ENCODE results near the gene CTAGE9.

CTAGE9 gene

DNA sequence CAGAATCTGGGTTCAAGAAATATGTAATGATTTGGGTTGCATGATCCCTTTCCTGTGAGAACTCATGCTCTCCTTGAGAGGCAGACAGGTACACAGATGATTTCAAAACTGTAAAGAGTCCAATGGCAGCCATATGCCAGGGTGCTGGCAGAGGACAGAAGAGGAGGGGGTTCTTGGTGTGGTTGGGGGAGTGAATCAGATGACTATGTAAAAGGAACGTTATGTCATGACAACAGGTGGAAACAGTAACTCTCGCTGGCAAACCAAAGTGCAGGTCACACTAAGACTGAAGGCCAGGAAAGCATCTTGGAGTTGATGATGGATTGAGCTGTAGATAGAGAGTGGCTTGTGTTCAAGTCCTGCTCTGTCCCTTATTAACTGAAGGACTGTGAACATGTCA lies 29.9 kb downstream of the CTAGE9 start:
- FAIRE-seq = no peak
- no peak for DNase-seq (ENCODE audit: insufficient read length, low spot score)

DNA sequence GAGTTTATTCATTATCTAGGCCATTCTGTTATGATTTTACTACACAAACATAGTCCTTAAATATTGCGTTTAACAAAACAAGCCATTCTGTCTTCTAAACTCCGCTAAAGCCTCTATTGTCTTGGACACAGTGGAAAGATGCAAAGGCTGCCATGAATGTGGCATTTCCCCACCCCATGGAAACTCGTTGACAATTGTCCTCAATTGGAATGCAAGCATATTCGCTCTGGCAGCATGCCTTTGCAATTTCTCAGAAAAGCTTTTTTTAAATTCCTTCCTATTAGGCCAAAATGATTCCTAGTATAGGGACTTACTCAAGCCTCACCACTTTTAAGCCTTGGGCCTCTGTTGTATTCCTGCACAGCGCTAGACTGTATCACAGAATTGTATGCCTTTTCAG lies 32.4 kb downstream of the CTAGE9 start:
- FAIRE-seq = no peak
- DNase-seq (ENCODE audit: insufficient read length, low spot score) = no peak

DNA sequence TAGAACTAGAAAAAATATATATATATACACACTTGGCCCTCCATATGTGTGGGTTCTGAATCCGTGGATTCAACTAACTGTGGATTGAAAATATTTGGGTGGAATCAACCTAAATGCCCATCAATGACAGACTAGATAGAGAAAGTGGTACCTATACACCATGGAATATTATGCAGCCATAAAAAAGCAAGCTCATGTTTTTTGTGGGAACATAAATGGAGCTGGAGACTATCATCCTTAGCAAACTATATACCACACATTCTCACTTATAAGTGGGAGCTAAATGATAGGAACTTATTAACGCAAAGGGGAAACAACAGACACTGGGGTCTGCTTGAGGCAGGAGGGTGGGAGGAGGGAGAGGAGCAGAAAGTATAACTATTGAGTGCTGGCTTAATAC lies 37.6 kb downstream of the CTAGE9 start:
- DNase-seq (ENCODE audit: insufficient read length, low spot score) (no peak), FAIRE-seq (no peak)

DNA sequence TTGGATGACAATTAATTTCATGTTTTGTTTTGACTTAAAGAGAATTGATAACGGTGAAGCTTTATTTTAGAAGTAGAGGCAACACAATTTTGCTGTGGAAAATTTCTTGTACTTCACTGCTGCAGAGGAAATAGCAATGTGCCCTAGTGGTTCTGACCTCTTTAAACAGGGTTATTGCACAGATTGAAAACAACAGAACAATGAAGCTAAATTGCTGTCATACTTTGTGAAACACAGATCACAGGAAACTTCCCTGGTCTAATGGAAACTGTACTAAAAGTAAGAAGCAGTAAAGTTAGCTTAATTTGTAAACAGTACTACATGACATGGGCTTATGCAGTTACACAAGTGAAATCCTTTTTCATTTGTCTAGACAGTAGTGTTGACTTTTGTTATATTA lies 40.9 kb downstream of the CTAGE9 start:
- DNase-seq (ENCODE audit: insufficient read length, low spot score) (no peak), FAIRE-seq (no peak)

DNA sequence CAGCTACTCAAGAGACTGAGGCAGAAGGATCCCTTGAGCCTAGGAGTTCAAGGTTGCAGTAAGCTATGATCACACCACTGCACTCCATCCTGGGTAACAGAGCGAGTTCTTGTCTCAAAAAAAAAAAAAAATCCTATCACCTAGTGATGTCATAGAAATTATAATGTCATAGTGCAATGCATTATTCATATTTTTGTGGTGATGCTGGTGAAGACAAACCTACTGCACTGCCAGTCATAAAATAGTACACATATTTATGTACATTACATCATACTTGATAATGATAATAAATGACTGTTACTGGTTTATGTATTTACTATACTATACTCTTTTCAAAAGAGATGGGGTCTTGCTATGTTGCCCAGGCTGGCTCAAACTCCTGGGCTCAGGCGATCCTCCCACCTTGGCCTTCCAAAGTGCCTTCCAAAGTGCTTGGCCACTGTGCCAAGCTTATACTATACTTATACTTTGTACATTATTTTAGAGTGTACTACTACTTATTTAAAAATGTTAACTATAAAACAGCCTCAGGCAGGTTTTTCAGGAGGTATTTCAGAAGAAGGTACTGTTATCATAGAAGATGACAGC lies 47.1 kb downstream of the CTAGE9 start:
- DNase-seq (ENCODE audit: insufficient read length, low spot score) (no peak), FAIRE-seq (no peak)

DNA sequence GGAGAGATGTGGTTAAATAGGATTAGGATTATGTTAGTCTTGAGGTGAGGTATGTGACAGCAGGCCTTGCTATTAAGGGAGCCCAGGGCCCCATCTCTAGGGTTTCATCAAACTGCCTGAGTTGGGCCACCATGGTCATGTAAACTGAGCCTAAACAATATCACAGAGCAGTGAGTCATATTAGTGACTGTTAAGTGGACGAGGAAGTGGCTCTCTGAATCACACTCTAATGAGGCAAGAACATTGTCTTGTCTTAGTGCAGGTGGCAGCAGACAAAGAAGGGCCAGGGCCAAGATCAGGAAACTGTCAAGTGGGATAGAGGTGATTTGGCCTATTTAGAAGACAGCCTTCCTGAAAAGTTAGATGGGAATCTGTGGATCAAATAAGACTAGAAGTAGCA lies 50.6 kb downstream of the CTAGE9 start:
- no peak for DNase-seq (ENCODE audit: insufficient read length, low spot score)
- no peak for FAIRE-seq

All from GM19239 (cell line).